PC-9 (cell line): ENCODE measurements around the gene SIGLEC7. TPM values are rescaled to one million over a fixed set of nuclear protein-coding genes. Genes with fewer than 3 reads are reported as not detected.

Experiments used
- BruUV-seq: library from RNA; stranded (reverse); fragments of 400-500 nt; replicated peaks from 2 replicates; lab custom pipeline; 2021; lab: Mats Ljungman, UMichigan
- CTCF ChIA-PET: fragments of 300-600 bp; sonication (Branson Sonifier 250); formaldehyde crosslinking; loops from one replicate; lab custom pipeline; 2022; ENCODE audit warnings: antibody characterized with exemption; lab: Charles Lee
- POLR2A ChIA-PET: fragments of 300-600 bp; sonication (Branson Sonifier 250); formaldehyde crosslinking; loops from one replicate; lab custom pipeline; 2022; ENCODE audit warnings: antibody characterized with exemption; ENCODE audit not compliant: unreplicated experiment; lab: Charles Lee
- DNase-seq, 2 experiments: peaks; one replicate each; pipeline versions ENCODE4 v3.0.0 to v3.0.0-alpha.2; 2015 to 2022; ENCODE audit warnings: mixed read lengths in 1 of 2
- H2AFZ ChIP-seq: fragments of 200-600 bp; sonication (generic); 2 replicates; pipeline ENCODE4 v1.8.1; 2017; ENCODE audit warnings: antibody characterized with exemption
- H3F3A ChIP-seq: fragments of 200-600 bp; sonication (generic); 2 replicates; pipeline ENCODE4 v1.8.1; 2017; ENCODE audit warnings: antibody characterized with exemption, mild to moderate bottlenecking, low read depth; ENCODE audit not compliant: insufficient read depth
- H3K27ac ChIP-seq: fragments of 200-600 bp; sonication (generic); 2 replicates; pipeline ENCODE4 v1.6.1; 2016; ENCODE audit warnings: mixed run types
- H3K27me3 ChIP-seq: fragments of 200-600 bp; sonication (generic); 2 replicates; pipeline ENCODE4 v1.6.1; 2016; ENCODE audit warnings: low read depth, mixed run types; ENCODE audit not compliant: insufficient read depth
- H3K36me3 ChIP-seq: fragments of 200-600 bp; sonication (generic); 2 replicates; pipeline ENCODE4 v1.6.1; 2016; ENCODE audit warnings: low read depth, mixed run types
- H3K4me1 ChIP-seq: fragments of 200-600 bp; sonication (generic); replicated peaks from 2 replicates; pipeline ENCODE4 v1.6.1; 2016; ENCODE audit warnings: mixed run types; ENCODE audit not compliant: insufficient read depth
- H3K4me2 ChIP-seq: fragments of 200-600 bp; sonication (generic); 2 replicates; pipeline ENCODE4 v1.6.1; 2017; ENCODE audit warnings: mixed run types
- H3K4me3 ChIP-seq: fragments of 200-600 bp; sonication (generic); 2 replicates; pipeline ENCODE4 v1.6.1; 2016; ENCODE audit warnings: mixed run types
- H3K79me2 ChIP-seq: fragments of 200-600 bp; sonication (generic); 2 replicates; pipeline ENCODE4 v1.6.1; 2017; ENCODE audit warnings: low read depth, mixed run types
- H3K9me2 ChIP-seq: fragments of 200-600 bp; sonication (generic); 2 replicates; pipeline ENCODE4 v1.8.1; 2017; ENCODE audit warnings: mild to moderate bottlenecking; ENCODE audit not compliant: insufficient read depth
- H3K9me3 ChIP-seq: fragments of 200-600 bp; sonication (generic); 2 replicates; pipeline ENCODE4 v1.8.1; 2016; ENCODE audit warnings: low read depth; ENCODE audit not compliant: insufficient read depth
- H4K20me1 ChIP-seq: fragments of 200-600 bp; sonication (generic); 2 replicates; pipeline ENCODE4 v1.8.1; 2017; ENCODE audit not compliant: insufficient read depth
- CTCF ChIP-seq: fragments of 200-600 bp; sonication (generic); conservative IDR thresholded peaks from 2 replicates; pipeline ENCODE4 v1.6.1; 2017; ENCODE audit warnings: mixed run types, antibody characterized with exemption, mild to moderate bottlenecking, moderate library complexity
- EZH2 ChIP-seq: fragments of 200-600 bp; sonication (generic); IDR thresholded peaks from 2 replicates; pipeline ENCODE4 v1.8.0; 2017; ENCODE audit warnings: antibody characterized with exemption, low read depth
- intact Hi-C: fragments of 100-400 bp; cut with micrococcal nuclease; formaldehyde crosslinking; loops from one replicate; pipeline ENCODE4 v1.10.0; 2022; ENCODE audit not compliant: unreplicated experiment
- total RNA-seq: library from RNA; stranded (reverse); gene quantifications from 2 replicates; pipeline ENCODE4 v1.2.3, GENCODE V29; 2021

The SIGLEC7 gene
- total RNA-seq, 1 experiment from 2014 or later = not detected

GRCh38 chr19:51127032-51127431 is 15.1 kb upstream of the SIGLEC7 start:
- no TSS peak for BruUV-seq
- DNase-seq = no peak
- Histone ChIP-seq H4K20me1 (no peaks in the 10 kb centered on the region), H3K36me3 (no peaks in the 10 kb centered on the region), H3K4me2 (no peak overlapping the region), H3K27me3 (peaks cover 96% of the 10 kb centered on the region), H3K9me3 (no peaks in the 10 kb centered on the region), H2AFZ (no peak overlapping the region), H3K4me3 (no peak overlapping the region), H3F3A (peaks cover 4% of the 10 kb centered on the region; the same call in 1 of the 2 replicates), H3K4me1 (0 out of 2 replicates have a peak, but pooled peaks cover 9% of the 10 kb centered on the region), H3K27ac (no peak overlapping the region), H3K9me2 (no peaks in the 10 kb centered on the region), H3K79me2 (no peaks in the 10 kb centered on the region)
- TF ChIP-seq CTCF = no peak
- no peak for TF ChIP-seq EZH2
- CTCF ChIA-PET = no interaction called here
- POLR2A ChIA-PET = no interaction called here
- intact Hi-C loops = no loop called here

- H3K36me3 ChIP-seq = no peaks in the 10 kb centered on the region
- H2AFZ ChIP-seq = no peak overlapping the region
- no peaks in the 10 kb centered on the region for H3K79me2 ChIP-seq
- no peaks in the 10 kb centered on the region for H4K20me1 ChIP-seq
- H3F3A ChIP-seq = peaks cover 4% of the 10 kb centered on the region; the same call in 1 of the 2 replicates
- no peak for DNase-seq
- no peak overlapping the region for H3K27ac ChIP-seq
- H3K4me3 ChIP-seq = no peak overlapping the region
- peaks cover 95% of the 10 kb centered on the region for H3K27me3 ChIP-seq
- no peak overlapping the region for H3K4me2 ChIP-seq
- CTCF ChIA-PET = no interaction called here
- H3K4me1 ChIP-seq = 0 out of 2 replicates have a peak, but pooled peaks cover 9% of the 10 kb centered on the region
- intact Hi-C loops = no loop called here
- H3K9me2 ChIP-seq = no peaks in the 10 kb centered on the region
- TF ChIP-seq CTCF = no peak
- TF ChIP-seq EZH2 = no peak
- POLR2A ChIA-PET = no interaction called here
- no TSS peak for BruUV-seq
- no peaks in the 10 kb centered on the region for H3K9me3 ChIP-seq
Measured at GRCh38 chr19:51127755-51128154, 14.3 kb upstream of the SIGLEC7 start.

GRCh38 chr19:51128227-51128626 is 13.9 kb upstream of the SIGLEC7 start:
- intact Hi-C loops = no loop called here
- Histone ChIP-seq H3K4me2 (no peak overlapping the region), H3K27me3 (peaks cover 94% of the 10 kb centered on the region), H3K4me1 (0 out of 2 replicates have a peak, but pooled peaks cover 9% of the 10 kb centered on the region), H3K36me3 (no peaks in the 10 kb centered on the region), H3K27ac (no peak overlapping the region), H3K79me2 (no peaks in the 10 kb centered on the region), H3K9me3 (no peaks in the 10 kb centered on the region), H3K4me3 (no peak overlapping the region), H3F3A (peaks cover 4% of the 10 kb centered on the region; the same call in 1 of the 2 replicates), H3K9me2 (no peaks in the 10 kb centered on the region), H2AFZ (no peak overlapping the region), H4K20me1 (no peaks in the 10 kb centered on the region)
- ChIA-PET POLR2A (interaction anchor here (0.7 kb wide), 1 partner anchor 8 kb away, joined by 8 read pairs; no protein-coding TSS in a partner anchor), CTCF (no interaction called here)
- DNase-seq = no peak
- BruUV-seq = no TSS peak
- TF ChIP-seq CTCF (no peak), EZH2 (no peak)
